ENCODE measurements around the gene ELN. TPM values are rescaled to one million over a fixed set of nuclear protein-coding genes. Genes with fewer than 3 reads are reported as not detected.
A peak's percentile ranks its signal among the peaks of the same experiment; 100 is the strongest.

ELN gene
- total and polyA plus RNA-seq, 2 of the 8 experiments (the other 6 are each of a cell fraction or from before 2014, with no cell fraction given): 5.1 to 5.6 TPM

DNA sequence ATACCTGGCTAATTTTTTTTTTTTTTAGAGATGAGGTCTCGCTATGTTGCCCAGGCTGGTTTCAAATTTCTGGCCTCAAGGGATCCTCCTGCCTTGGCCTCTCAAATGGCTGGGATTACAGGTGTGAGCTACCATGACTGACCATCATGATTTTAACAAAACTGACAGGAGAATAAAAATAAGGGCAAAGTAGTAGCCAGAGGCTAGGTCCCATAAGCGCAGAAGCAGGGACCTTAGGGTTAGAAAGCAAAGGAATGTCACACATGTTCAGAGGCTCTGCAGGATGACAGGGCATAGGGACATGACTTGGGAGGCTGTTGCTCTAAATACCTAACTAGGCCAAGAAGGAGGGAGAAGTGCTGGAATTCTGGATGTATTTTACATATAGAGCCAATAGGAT, 50.5 kb downstream of the ELN start:
- Histone ChIP-seq H4K91ac (replicated peaks; ENCODE audit: insufficient read length, low read length) (no peak overlapping the region), H2BK20ac (ENCODE audit: low read length) (no peak overlapping the region), H3K18ac (ENCODE audit: extremely low read depth, low read length) (no peak overlapping the region), H3K4ac (replicated peaks; ENCODE audit: insufficient read length, low read depth, low read length) (no peak overlapping the region), H3K79me1 (ENCODE audit: low read depth, low read length) (no peaks in the 10 kb centered on the region), H2BK120ac (replicated peaks; ENCODE audit: low read depth, low read length) (no peak overlapping the region), H3K23ac (ENCODE audit: insufficient read length) (no peak overlapping the region), H4K8ac (ENCODE audit: extremely low read depth, insufficient read depth, low read length) (no peak overlapping the region), H4K5ac (ENCODE audit: insufficient read length, low read depth, low read length) (no peak overlapping the region), H2BK15ac (ENCODE audit: low read length) (no peak overlapping the region), H2BK12ac (ENCODE audit: low read depth, low read length) (0 out of 2 replicates have a peak overlapping the region, but pooled peaks have one; percentile 33), H3K14ac (ENCODE audit: insufficient read length) (no peak overlapping the region), H3K56ac (replicated peaks; ENCODE audit: insufficient read length, low read depth, low read length) (no peak overlapping the region), H3K4me2 (ENCODE audit: insufficient read depth in 1 of 2, low read depth in 2 of 2, low read length in 2 of 2) (no peak overlapping the region), H3K27me3 (replicated peaks in 1 of 4; ENCODE audit: control insufficient read depth in 3 of 4, extremely low read depth in 1 of 4, insufficient read depth in 3 of 4, low read length in 3 of 4) (no peaks in the 10 kb centered on the region), H2BK5ac (ENCODE audit: low read depth, low read length) (no peak overlapping the region), H2AK5ac (ENCODE audit: low read depth, low read length) (no peak overlapping the region), H3K4me3 (ENCODE audit: extremely low read depth in 1 of 4, insufficient read depth in 2 of 4, low read depth in 3 of 4, low read length in 4 of 4) (no peak overlapping the region), H3K9ac (replicated peaks in 1 of 4; ENCODE audit: extremely low read depth in 1 of 4, low read depth in 3 of 4, low read length in 3 of 4) (no peak overlapping the region), H3K23me2 (ENCODE audit: low read depth, low read length) (no peaks in the 10 kb centered on the region; the same call in 1 of the 2 replicates), H4K20me1 (replicated peaks in 1 of 2; ENCODE audit: control insufficient read depth in 1 of 2, insufficient read depth in 2 of 2, low read length in 2 of 2) (peaks cover 0 to 3% of the 10 kb centered on the region in 2 experiments), H3K79me2 (ENCODE audit: control insufficient read depth in 1 of 2, insufficient read depth in 2 of 2, low read length in 2 of 2) (no peaks in the 10 kb centered on the region), H3K9me3 (ENCODE audit: insufficient read depth in 2 of 2, low read depth in 1 of 2, low read length in 1 of 2) (no peaks in the 10 kb centered on the region), H3K27ac (ENCODE audit: low read depth, low read length) (no peak overlapping the region), H3K36me3 (ENCODE audit: control insufficient read depth in 2 of 4, insufficient read depth in 4 of 4, low read length in 3 of 4) (no peaks in the 10 kb centered on the region), H2AFZ (ENCODE audit: low read length) (no peak overlapping the region), H3K4me1 (replicated peaks in 1 of 4; ENCODE audit: control insufficient read depth in 3 of 4, insufficient read depth in 4 of 4, low read length in 3 of 4) (peaks cover 0 to 10% (median 5%) of the 10 kb centered on the region in 4 experiments; a peak in 4 of 7 replicates)
- 98% methylated on average over 2 of the region's 2 CpGs; no CpG with 5 or more reads in 1 of the 2 experiments for WGBS, 2 experiments (ENCODE audit: extremely low coverage in 1 of 2, insufficient coverage in 1 of 2, insufficient read length in 1 of 2, insufficient replicate concordance in 2 of 2, low coverage in 1 of 2, low lambda C conversion rate in 2 of 2, missing lambda C conversion rate in 1 of 2)
- FAIRE-seq: no peak
- ChIA-PET POLR2A (ENCODE audit: partially characterized antibody) (interaction anchor here (1.2 kb wide), 1 partner anchor 52 kb away, joined by 3 read pairs; no protein-coding TSS in a partner anchor), CTCF (ENCODE audit: partially characterized antibody) (interaction anchor here (0.7 to 1.7 kb wide), 10 partner anchors 8 to 112 kb away, joined by 3 to 9 read pairs (median 4); no protein-coding TSS in a partner anchor)
- DNase-seq (ENCODE audit: low read depth in 1 of 2, low spot score in 2 of 2): no peak
- TF ChIP-seq SIRT6 (IDR thresholded peaks at IDR 0.05; ENCODE audit: low read length) (no peak), GTF2F1 (IDR thresholded peaks at IDR 0.05; ENCODE audit: borderline replicate concordance, low read depth, low read length) (no peak), CTBP2 (IDR thresholded peaks at IDR 0.05; ENCODE audit: borderline replicate concordance, insufficient read depth, insufficient read length, low read length) (no peak), TBP (IDR thresholded peaks at IDR 0.05; ENCODE audit: low read depth, low read length) (no peak), EGR1 (IDR thresholded peaks at IDR 0.05; ENCODE audit: borderline replicate concordance, low read depth, low read length) (no peak), POLR2A (IDR thresholded peaks at IDR 0.05; ENCODE audit: control extremely low read depth in 1 of 2, low read depth in 2 of 2, low read length in 2 of 2) (no peak), RAD21 (IDR thresholded peaks at IDR 0.05 in 1 of 2, conservative IDR thresholded peaks at IDR 0.05 in 1 of 2; ENCODE audit: low read depth in 2 of 2, low read length in 2 of 2) (no peak), SP1 (IDR thresholded peaks at IDR 0.05; ENCODE audit: low read depth, low read length) (no peak), NRF1 (IDR thresholded peaks at IDR 0.05; ENCODE audit: low read depth, low read length) (no peak), TAF7 (optimal IDR thresholded peaks at IDR 0.05; ENCODE audit: borderline replicate concordance, low read depth, low read length) (no peak), SUZ12 (IDR thresholded peaks at IDR 0.05; ENCODE audit: low read length) (no peak), RFX5 (IDR thresholded peaks at IDR 0.05; ENCODE audit: borderline replicate concordance, low read depth, low read length) (no peak)
- TF ChIP-seq, protein P1, sequence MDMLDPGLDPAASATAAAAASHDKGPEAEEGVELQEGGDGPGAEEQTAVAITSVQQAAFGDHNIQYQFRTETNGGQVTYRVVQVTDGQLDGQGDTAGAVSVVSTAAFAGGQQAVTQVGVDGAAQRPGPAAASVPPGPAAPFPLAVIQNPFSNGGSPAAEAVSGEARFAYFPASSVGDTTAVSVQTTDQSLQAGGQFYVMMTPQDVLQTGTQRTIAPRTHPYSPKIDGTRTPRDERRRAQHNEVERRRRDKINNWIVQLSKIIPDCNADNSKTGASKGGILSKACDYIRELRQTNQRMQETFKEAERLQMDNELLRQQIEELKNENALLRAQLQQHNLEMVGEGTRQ (IDR thresholded peaks at IDR 0.05; ENCODE audit: low read length): no peak
